Endothelial cell of umbilical vein (primary cell): ENCODE measurements around the gene ATP13A2.

Experiments
- CTCF ChIP-seq, 2 donors: IDR thresholded peaks; 1 replicate in 1 of 2; 2 replicates in 1 of 2; pipeline ENCODE4 v1.5.1; 2011; ENCODE audit warnings: low read length in 2 of 2, mild to moderate bottlenecking in 2 of 2, moderate library complexity in 2 of 2, control low read depth in 1 of 2, inconsistent platforms in 1 of 2, low read depth in 1 of 2; ENCODE audit not compliant: insufficient read depth in 1 of 2; ENCODE audit errors: extremely low read depth in 1 of 2
- EZH2 ChIP-seq: IDR thresholded peaks from 2 replicates; pipeline ENCODE4 v1.6.1; 2012; ENCODE audit warnings: borderline replicate concordance, low read depth, mild to moderate bottlenecking, moderate library complexity, low read length, inconsistent platforms; ENCODE audit not compliant: severe bottlenecking
- FOS ChIP-seq: IDR thresholded peaks from 2 replicates; pipeline ENCODE4 v1.6.1; 2011; ENCODE audit warnings: mild to moderate bottlenecking, low read length, moderate library complexity, borderline replicate concordance; ENCODE audit not compliant: insufficient read depth
- GATA2 ChIP-seq: IDR thresholded peaks from 2 replicates; pipeline ENCODE4 v1.7.0; 2011; ENCODE audit warnings: low read depth, mild to moderate bottlenecking, moderate library complexity, mixed read lengths, low read length; ENCODE audit not compliant: insufficient read length, insufficient read depth
- MAX ChIP-seq: IDR thresholded peaks from 2 replicates; pipeline ENCODE4 v1.6.1; 2011; ENCODE audit not compliant: insufficient read depth, insufficient read length

- TF ChIP-seq GATA2 (no peak), EZH2 (no peak), CTCF (IDR thresholded peaks at IDR 0.05; ENCODE audit: extremely low read depth in 1 of 2, insufficient read depth in 1 of 2, low read depth in 1 of 2, low read length in 2 of 2) (no peak), MAX (no peak), FOS (no peak)
Measured at GRCh38 chr1:16992102-16992501, 19.6 kb downstream of the ATP13A2 start.
